HepG2 (cell line): Measurements from ENCODE around the gene GPER1. TPM values are rescaled to one million over a fixed set of nuclear protein-coding genes. Genes with fewer than 3 reads are reported as not detected.

Source experiments
- FOSL2 ChIP-seq: sonication (generic); formaldehyde crosslinking; IDR thresholded peaks from 2 replicates; pipeline ENCODE4 v1.4.0; 2020; ENCODE audit warnings: missing genetic modification reagents
- NR2F6 ChIP-seq, 2 experiments: IDR thresholded peaks; 2 replicates each; pipeline ENCODE4 v1.6.1; 2016; ENCODE audit warnings: antibody characterized with exemption in 1 of 2, mild to moderate bottlenecking in 1 of 2
- SAP130 ChIP-seq: IDR thresholded peaks from 2 replicates; pipeline ENCODE4 v1.6.1; 2016; ENCODE audit warnings: low read depth
- SKI ChIP-seq: fragments of 450-650 bp; IDR thresholded peaks from one replicate; pipeline ENCODE4 v1.6.1; 2018; ENCODE audit warnings: mild to moderate bottlenecking; ENCODE audit not compliant: partially characterized antibody
- SP140L ChIP-seq: sonication (generic); formaldehyde crosslinking; IDR thresholded peaks from 2 replicates; pipeline ENCODE4 v1.4.0; 2020; ENCODE audit warnings: missing genetic modification reagents, borderline replicate concordance
- ZBTB38 ChIP-seq: sonication (generic); formaldehyde crosslinking; IDR thresholded peaks from 2 replicates; pipeline ENCODE4 v1.5.1; 2020; ENCODE audit warnings: mild to moderate bottlenecking, missing genetic modification reagents
- ZNF292 ChIP-seq: sonication (generic); formaldehyde crosslinking; IDR thresholded peaks from 2 replicates; pipeline ENCODE4 v1.8.1; 2022; ENCODE audit warnings: mild to moderate bottlenecking, low read depth, missing genetic modification reagents, borderline replicate concordance
- ZNF780A ChIP-seq: sonication (generic); formaldehyde crosslinking; IDR thresholded peaks from 2 replicates; pipeline ENCODE4 v1.8.0; 2022; ENCODE audit warnings: mild to moderate bottlenecking, missing genetic modification reagents, moderate library complexity
- polyA plus RNA-seq, 8 experiments: library from polyadenylated mRNA; depleted of rRNA in 3 of 8; stranded (reverse) in 7 of 8; unstranded in 1 of 8; fragments of >200 nt; fragmentation: Illumina TruSeq in 4 of 8; extraction: Trizol in 4 of 8; gene quantifications; 2 replicates each; pipeline versions ENCODE4 v1.2.1 to v1.2.3, GENCODE V29; 2011 to 2016; ENCODE audit warnings: low read depth in 4 of 8, missing spikeins in 1 of 8, mixed read lengths in 1 of 8; ENCODE audit not compliant: insufficient read depth in 1 of 8
- total RNA-seq, 5 experiments: library from RNA; depleted of rRNA; stranded (reverse); fragments of >200 nt; fragmentation: Illumina TruSeq; extraction: Trizol; gene quantifications; 2 replicates each; pipeline ENCODE4 v1.2.3, GENCODE V29; 2016; ENCODE audit warnings: low read depth in 1 of 5
- TF ChIP-seq, protein P1 (sequence below): sonication (generic); formaldehyde crosslinking; conservative IDR thresholded peaks from 2 replicates; pipeline ENCODE4 v1.8.0; 2022; ENCODE audit warnings: mild to moderate bottlenecking, moderate library complexity, missing genetic modification reagents
- TF ChIP-seq, protein P2 (sequence below): sonication (generic); formaldehyde crosslinking; IDR thresholded peaks from 2 replicates; pipeline ENCODE4 v1.9.0; 2022; ENCODE audit warnings: missing genetic modification reagents, mild to moderate bottlenecking, borderline replicate concordance
- TF ChIP-seq, protein P3 (sequence below): sonication (generic); IDR thresholded peaks from 2 replicates; pipeline ENCODE4 v1.6.1; 2016; ENCODE audit warnings: low read depth, borderline replicate concordance

Gene GPER1
- total and polyA plus RNA-seq, 2 of the 13 experiments (the other 11 are each of a cell fraction or from before 2014, with no cell fraction given): 12.7 to 19.7 TPM

DNA sequence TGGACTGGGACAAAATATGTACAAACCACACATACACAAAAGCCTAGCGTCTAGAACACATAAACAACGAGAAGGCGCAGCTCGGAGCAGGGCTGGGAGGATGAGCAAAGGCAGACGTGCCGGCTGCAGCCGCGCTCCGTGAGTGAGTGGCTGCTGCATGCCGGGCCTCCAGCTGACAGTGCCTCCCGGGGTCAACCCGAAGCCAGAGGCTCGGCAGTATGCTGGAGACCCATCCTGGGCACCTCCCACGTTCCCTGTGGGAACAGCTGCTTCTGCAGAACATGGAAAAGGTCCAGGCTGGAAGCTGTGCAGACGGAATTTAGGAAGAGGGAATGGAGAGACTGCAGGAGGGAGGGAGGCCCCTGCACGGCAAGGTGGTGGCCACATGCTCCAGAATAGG is 47.1 kb upstream of the GPER1 start (continued):
- TF ChIP-seq, protein P1, sequence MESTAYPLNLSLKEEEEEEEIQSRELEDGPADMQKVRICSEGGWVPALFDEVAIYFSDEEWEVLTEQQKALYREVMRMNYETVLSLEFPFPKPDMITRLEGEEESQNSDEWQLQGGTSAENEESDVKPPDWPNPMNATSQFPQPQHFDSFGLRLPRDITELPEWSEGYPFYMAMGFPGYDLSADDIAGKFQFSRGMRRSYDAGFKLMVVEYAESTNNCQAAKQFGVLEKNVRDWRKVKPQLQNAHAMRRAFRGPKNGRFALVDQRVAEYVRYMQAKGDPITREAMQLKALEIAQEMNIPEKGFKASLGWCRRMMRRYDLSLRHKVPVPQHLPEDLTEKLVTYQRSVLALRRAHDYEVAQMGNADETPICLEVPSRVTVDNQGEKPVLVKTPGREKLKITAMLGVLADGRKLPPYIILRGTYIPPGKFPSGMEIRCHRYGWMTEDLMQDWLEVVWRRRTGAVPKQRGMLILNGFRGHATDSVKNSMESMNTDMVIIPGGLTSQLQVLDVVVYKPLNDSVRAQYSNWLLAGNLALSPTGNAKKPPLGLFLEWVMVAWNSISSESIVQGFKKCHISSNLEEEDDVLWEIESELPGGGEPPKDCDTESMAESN (CRISPR knock-in tag): no peak
- TF ChIP-seq, protein P2, sequence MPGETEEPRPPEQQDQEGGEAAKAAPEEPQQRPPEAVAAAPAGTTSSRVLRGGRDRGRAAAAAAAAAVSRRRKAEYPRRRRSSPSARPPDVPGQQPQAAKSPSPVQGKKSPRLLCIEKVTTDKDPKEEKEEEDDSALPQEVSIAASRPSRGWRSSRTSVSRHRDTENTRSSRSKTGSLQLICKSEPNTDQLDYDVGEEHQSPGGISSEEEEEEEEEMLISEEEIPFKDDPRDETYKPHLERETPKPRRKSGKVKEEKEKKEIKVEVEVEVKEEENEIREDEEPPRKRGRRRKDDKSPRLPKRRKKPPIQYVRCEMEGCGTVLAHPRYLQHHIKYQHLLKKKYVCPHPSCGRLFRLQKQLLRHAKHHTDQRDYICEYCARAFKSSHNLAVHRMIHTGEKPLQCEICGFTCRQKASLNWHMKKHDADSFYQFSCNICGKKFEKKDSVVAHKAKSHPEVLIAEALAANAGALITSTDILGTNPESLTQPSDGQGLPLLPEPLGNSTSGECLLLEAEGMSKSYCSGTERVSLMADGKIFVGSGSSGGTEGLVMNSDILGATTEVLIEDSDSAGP (CRISPR knock-in tag): 0 out of 2 replicates have a peak, but pooled peaks have one; percentile 27
- TF ChIP-seq SKI (no peak), ZBTB38 (CRISPR knock-in tag) (peak; percentile 71), SP140L (CRISPR knock-in tag) (no peak), ZNF292 (CRISPR knock-in tag) (0 out of 2 replicates have a peak, but pooled peaks have one; percentile 24), FOSL2 (CRISPR knock-in tag) (no peak), NR2F6 (IDR thresholded peaks at IDR 0.05) (no peak), NR2F6 (CRISPR knock-in tag; IDR thresholded peaks at IDR 0.05) (0 out of 2 replicates have a peak, but pooled peaks have one; percentile 9), SAP130 (CRISPR knock-in tag) (peak; percentile 59; the same call in 1 of the 2 replicates), ZNF780A (CRISPR knock-in tag) (no peak)
- TF ChIP-seq, protein P3, sequence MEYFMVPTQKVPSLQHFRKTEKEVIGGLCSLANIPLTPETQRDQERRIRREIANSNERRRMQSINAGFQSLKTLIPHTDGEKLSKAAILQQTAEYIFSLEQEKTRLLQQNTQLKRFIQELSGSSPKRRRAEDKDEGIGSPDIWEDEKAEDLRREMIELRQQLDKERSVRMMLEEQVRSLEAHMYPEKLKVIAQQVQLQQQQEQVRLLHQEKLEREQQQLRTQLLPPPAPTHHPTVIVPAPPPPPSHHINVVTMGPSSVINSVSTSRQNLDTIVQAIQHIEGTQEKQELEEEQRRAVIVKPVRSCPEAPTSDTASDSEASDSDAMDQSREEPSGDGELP: peak; percentile 80
